Caco-2 (cell line): Measurements from ENCODE around the gene HOXB3. TPM values are rescaled to one million over a fixed set of nuclear protein-coding genes. Genes with fewer than 3 reads are reported as not detected.

Experiments
- BruUV-seq: library from RNA; stranded (reverse); fragments of 400-500 nt; replicated peaks from 2 replicates; lab custom pipeline; 2021; lab: Mats Ljungman, UMichigan
- CTCF ChIA-PET: fragments of 300-600 bp; sonication (Branson Sonifier 250); formaldehyde crosslinking; loops from one replicate; lab custom pipeline; 2022; ENCODE audit warnings: antibody characterized with exemption; lab: Charles Lee
- POLR2A ChIA-PET: fragments of 300-600 bp; sonication (Branson Sonifier 250); formaldehyde crosslinking; loops from one replicate; lab custom pipeline; 2022; ENCODE audit warnings: antibody characterized with exemption; lab: Charles Lee
- DNase-seq, 2 experiments: peaks; one replicate each; pipeline versions ENCODE4 v3.0.0 to v3.0.0-alpha.2; 2020 to 2022
- H3K27me3 ChIP-seq: replicated peaks from 2 replicates; pipeline ENCODE4 v1.6.0; 2011; ENCODE audit warnings: low read length; ENCODE audit not compliant: control insufficient read depth, insufficient read depth
- H3K36me3 ChIP-seq: 2 replicates; pipeline ENCODE4 v1.5.1; 2011; ENCODE audit warnings: low read length; ENCODE audit not compliant: control insufficient read depth, insufficient read depth
- H3K4me1 ChIP-seq: fragments of 250-450 bp; sonication (Bioruptor Pico); 2 replicates; pipeline ENCODE4 v1.5.1; 2020; ENCODE audit warnings: mild to moderate bottlenecking
- H3K4me3 ChIP-seq: 2 replicates; pipeline ENCODE4 v1.5.1; 2011; ENCODE audit warnings: low read depth, mild to moderate bottlenecking, control low read depth, low read length
- H3K9me3 ChIP-seq: fragments of 250-450 bp; sonication (Bioruptor Pico); 2 replicates; pipeline ENCODE4 v1.5.1; 2020; ENCODE audit warnings: mild to moderate bottlenecking, moderate library complexity
- H3K27ac Mint-ChIP-seq: one replicate; pipeline ENCODE4 v1.8.0; 2022; ENCODE audit warnings: mixed read lengths; ENCODE audit not compliant: unreplicated experiment
- H3K27me3 Mint-ChIP-seq: one replicate; pipeline ENCODE4 v1.8.0; 2022; ENCODE audit warnings: mixed read lengths; ENCODE audit not compliant: insufficient read depth, unreplicated experiment
- H3K36me3 Mint-ChIP-seq: one replicate; pipeline ENCODE4 v1.8.0; 2022; ENCODE audit warnings: mild to moderate bottlenecking, mixed read lengths; ENCODE audit not compliant: insufficient read depth, unreplicated experiment
- H3K4me1 Mint-ChIP-seq: one replicate; pipeline ENCODE4 v1.8.0; 2022; ENCODE audit warnings: low read depth, mixed read lengths; ENCODE audit not compliant: unreplicated experiment
- H3K4me3 Mint-ChIP-seq: one replicate; pipeline ENCODE4 v1.8.0; 2022; ENCODE audit warnings: mild to moderate bottlenecking, moderate library complexity, mixed read lengths; ENCODE audit not compliant: unreplicated experiment
- H3K9me3 Mint-ChIP-seq: one replicate; pipeline ENCODE4 v1.8.0; 2022; ENCODE audit warnings: mixed read lengths; ENCODE audit not compliant: unreplicated experiment
- CTCF ChIP-seq, 2 experiments: fragments of 200-600 bp in 1 of 2; IDR thresholded peaks; 1 replicate in 1 of 2; 2 replicates in 1 of 2; pipeline versions ENCODE4 v1.5.1 to v1.8.0; 2011 to 2022; ENCODE audit warnings: antibody characterized with exemption in 1 of 2, control low read depth in 1 of 2, inconsistent platforms in 1 of 2, low read depth in 1 of 2, low read length in 1 of 2, mild to moderate bottlenecking in 1 of 2, moderate library complexity in 1 of 2; ENCODE audit not compliant: insufficient read depth in 1 of 2, severe bottlenecking in 1 of 2, unreplicated experiment in 1 of 2
- intact Hi-C: fragments of 100-400 bp; cut with micrococcal nuclease; formaldehyde crosslinking; loops from one replicate; pipeline ENCODE4 v1.10.0; 2022; ENCODE audit not compliant: unreplicated experiment
- total RNA-seq: library from RNA; stranded (reverse); gene quantifications from 2 replicates; pipeline ENCODE4 v1.2.3, GENCODE V29; 2022

The HOXB3 gene
- total RNA-seq, 1 experiment from 2014 or later = 7.2 TPM

GRCh38 chr17:48592057-48592514 is 2.0 kb upstream of the HOXB3 start:
- intact Hi-C loops = no loop called here
- CTCF ChIA-PET = interaction anchor here (0.6 to 1.3 kb wide), 4 partner anchors 92 to 287 kb away, joined by 3 to 4 read pairs (median 3); no protein-coding TSS in a partner anchor
- Mint-ChIP-seq H3K9me3 (no peaks in the 10 kb centered on the region), H3K27ac (no peak overlapping the region), H3K4me1 (no peaks in the 10 kb centered on the region), H3K36me3 (no peaks in the 10 kb centered on the region), H3K4me3 (no peak overlapping the region), H3K27me3 (peaks cover 18% of the 10 kb centered on the region)
- H3K9me3 ChIP-seq = no peaks in the 10 kb centered on the region
- DNase-seq = no peak
- POLR2A ChIA-PET = no interaction called here
- H3K36me3 ChIP-seq = no peaks in the 10 kb centered on the region
- no TSS peak for BruUV-seq
- H3K27me3 ChIP-seq = peaks cover 8% of the 10 kb centered on the region
- no peak overlapping the region for H3K4me3 ChIP-seq
- no peak for TF ChIP-seq CTCF (IDR thresholded peaks at IDR 0.05; ENCODE audit: insufficient read depth in 1 of 2, low read depth in 1 of 2, low read length in 1 of 2, severe bottlenecking in 1 of 2, unreplicated experiment in 1 of 2)
- peaks cover 12% of the 10 kb centered on the region for H3K4me1 ChIP-seq

- intact Hi-C loops = no loop called here
- no peak overlapping the region for H3K4me3 Mint-ChIP-seq
- peaks cover 20% of the 10 kb centered on the region for H3K27me3 Mint-ChIP-seq
- H3K36me3 Mint-ChIP-seq = no peaks in the 10 kb centered on the region
- no peak overlapping the region for H3K27ac Mint-ChIP-seq
- Histone ChIP-seq H3K4me3 (no peak overlapping the region), H3K27me3 (peaks cover 8% of the 10 kb centered on the region), H3K4me1 (peaks cover 11% of the 10 kb centered on the region), H3K36me3 (no peaks in the 10 kb centered on the region), H3K9me3 (no peaks in the 10 kb centered on the region)
- H3K4me1 Mint-ChIP-seq = no peaks in the 10 kb centered on the region
- no peaks in the 10 kb centered on the region for H3K9me3 Mint-ChIP-seq
- POLR2A ChIA-PET = no interaction called here
- no peak for TF ChIP-seq CTCF (IDR thresholded peaks at IDR 0.05; ENCODE audit: insufficient read depth in 1 of 2, low read depth in 1 of 2, low read length in 1 of 2, severe bottlenecking in 1 of 2, unreplicated experiment in 1 of 2)
- BruUV-seq = no TSS peak
- DNase-seq = no peak
- CTCF ChIA-PET = no interaction called here
Observed at GRCh38 chr17:48591255-48592056, 1.4 kb upstream of the HOXB3 start.

GRCh38 chr17:48590607-48591161 is 643 bp upstream of the HOXB3 start:
- no peak overlapping the region for H3K27ac Mint-ChIP-seq

More at GRCh38 chr17:48590607-48591161, 643 bp upstream of the HOXB3 start:
- TSS peak; percentile 89 for BruUV-seq
- Histone ChIP-seq H3K36me3 (no peaks in the 10 kb centered on the region), H3K27me3 (peaks cover 12% of the 10 kb centered on the region), H3K4me3 (no peak overlapping the region), H3K9me3 (no peaks in the 10 kb centered on the region), H3K4me1 (peaks cover 15% of the 10 kb centered on the region)
- no peak for TF ChIP-seq CTCF (IDR thresholded peaks at IDR 0.05; ENCODE audit: insufficient read depth in 1 of 2, low read depth in 1 of 2, low read length in 1 of 2, severe bottlenecking in 1 of 2, unreplicated experiment in 1 of 2)
- DNase-seq = no peak
- POLR2A ChIA-PET = interaction anchor here (0.6 kb wide), 1 partner anchor 36 kb away, joined by 17 read pairs; the partner anchor contains the start of gene HOXB9
- intact Hi-C loops = no loop called here
- Mint-ChIP-seq H3K27me3 (peaks cover 27% of the 10 kb centered on the region), H3K9me3 (no peaks in the 10 kb centered on the region), H3K4me1 (peaks cover 5% of the 10 kb centered on the region), H3K36me3 (no peaks in the 10 kb centered on the region), H3K4me3 (peak overlapping the region; percentile 66)
- CTCF ChIA-PET = interaction anchor here (0.6 kb wide), 2 partner anchors 11 to 1035 kb away, joined by 3 read pairs; no protein-coding TSS in a partner anchor
